Trophoblast cell (in vitro differentiated cells and primary cell): ENCODE results near the gene SMOC1.

Source experiments
- DNase-seq, 2 donors: peaks; one replicate each; pipeline ENCODE4 v3.0.0-alpha.2; 2016
- H2AFZ ChIP-seq: 2 replicates; pipeline ENCODE4 v1.6.1; 2013; ENCODE audit warnings: low read length, moderate library complexity, mild to moderate bottlenecking; ENCODE audit not compliant: insufficient read depth, poor library complexity
- H2AK5ac ChIP-seq: 2 replicates; pipeline ENCODE4 v1.6.1; 2013; ENCODE audit warnings: mild to moderate bottlenecking, low read length
- H2BK120ac ChIP-seq: 2 replicates; pipeline ENCODE4 v1.6.1; 2013; ENCODE audit warnings: low read length, mild to moderate bottlenecking, moderate library complexity; ENCODE audit not compliant: insufficient read depth, poor library complexity
- H2BK12ac ChIP-seq: 2 replicates; pipeline ENCODE4 v1.6.1; 2013; ENCODE audit warnings: mild to moderate bottlenecking, low read length, moderate library complexity
- H2BK5ac ChIP-seq: 2 replicates; pipeline ENCODE4 v1.6.1; 2013; ENCODE audit warnings: low read length, low read depth, moderate library complexity, mild to moderate bottlenecking; ENCODE audit not compliant: poor library complexity
- H3K14ac ChIP-seq: 2 replicates; pipeline ENCODE4 v1.6.1; 2013; ENCODE audit warnings: mild to moderate bottlenecking, low read length
- H3K18ac ChIP-seq: 2 replicates; pipeline ENCODE4 v1.6.1; 2013; ENCODE audit warnings: mild to moderate bottlenecking, low read length
- H3K23ac ChIP-seq: 2 replicates; pipeline ENCODE4 v1.6.1; 2013; ENCODE audit warnings: low read length
- H3K27ac ChIP-seq: 2 replicates; pipeline ENCODE4 v1.5.1; 2013; ENCODE audit warnings: low read depth, mild to moderate bottlenecking, inconsistent platforms, low read length, moderate library complexity
- H3K27me3 ChIP-seq: 2 replicates; pipeline ENCODE4 v1.6.1; 2013; ENCODE audit warnings: inconsistent platforms, mild to moderate bottlenecking, low read length, moderate library complexity; ENCODE audit not compliant: insufficient read depth
- H3K36me3 ChIP-seq, 2 experiments: 1 replicate in 1 of 2; 2 replicates in 1 of 2; pipeline ENCODE4 v1.6.1; 2013; ENCODE audit warnings: low read length in 2 of 2, mild to moderate bottlenecking in 2 of 2, moderate library complexity in 1 of 2; ENCODE audit not compliant: insufficient read depth in 2 of 2, control insufficient read depth in 1 of 2
- H3K4ac ChIP-seq: 2 replicates; pipeline ENCODE4 v1.6.1; 2013; ENCODE audit warnings: low read depth, mild to moderate bottlenecking, low read length, moderate library complexity
- H3K4me1 ChIP-seq, 2 experiments: 1 replicate in 1 of 2; 2 replicates in 1 of 2; pipeline ENCODE4 v1.6.1; 2013; ENCODE audit warnings: low read length in 2 of 2, mild to moderate bottlenecking in 2 of 2, moderate library complexity in 1 of 2; ENCODE audit not compliant: insufficient read depth in 2 of 2, control insufficient read depth in 1 of 2
- H3K4me2 ChIP-seq: 2 replicates; pipeline ENCODE4 v1.6.1; 2013; ENCODE audit warnings: inconsistent platforms, mild to moderate bottlenecking, low read length, moderate library complexity
- H3K4me3 ChIP-seq: 2 replicates; pipeline ENCODE4 v1.5.1; 2013; ENCODE audit warnings: mild to moderate bottlenecking, low read depth, low read length, inconsistent platforms
- H3K79me1 ChIP-seq: one replicate; pipeline ENCODE4 v1.6.1; 2013; ENCODE audit warnings: low read length
- H3K79me2 ChIP-seq: 2 replicates; pipeline ENCODE4 v1.6.1; 2013; ENCODE audit warnings: low read length, mild to moderate bottlenecking; ENCODE audit not compliant: control insufficient read depth, insufficient read depth, poor library complexity
- H3K9ac ChIP-seq: 2 replicates; pipeline ENCODE4 v1.6.1; 2013; ENCODE audit warnings: mild to moderate bottlenecking, low read length
- H3K9me3 ChIP-seq: 2 replicates; pipeline ENCODE4 v1.6.1; 2013; ENCODE audit warnings: low read depth, mild to moderate bottlenecking, control low read depth, inconsistent platforms, low read length; ENCODE audit not compliant: insufficient read depth
- H4K12ac ChIP-seq: 2 replicates; pipeline ENCODE4 v1.6.1; 2013; ENCODE audit warnings: low read depth, mild to moderate bottlenecking, low read length, moderate library complexity
- H4K8ac ChIP-seq: 2 replicates; pipeline ENCODE4 v1.6.1; 2013; ENCODE audit warnings: low read depth, mild to moderate bottlenecking, low read length, moderate library complexity
- H4K91ac ChIP-seq: one replicate; pipeline ENCODE4 v1.6.1; 2013; ENCODE audit warnings: low read depth, mild to moderate bottlenecking, low read length, moderate library complexity
- WGBS: extraction: QIAGEN DNeasy Blood & Tissue Kit; methylation state at CpG from one replicate; pipeline ENCODE4 v1.1.7; 2013; ENCODE audit warnings: missing lambda C conversion rate; ENCODE audit not compliant: insufficient read length, insufficient coverage; ENCODE audit errors: extremely low coverage; 5-methylcytosine and 5-hydroxymethylcytosine counted together

The SMOC1 gene

DNA sequence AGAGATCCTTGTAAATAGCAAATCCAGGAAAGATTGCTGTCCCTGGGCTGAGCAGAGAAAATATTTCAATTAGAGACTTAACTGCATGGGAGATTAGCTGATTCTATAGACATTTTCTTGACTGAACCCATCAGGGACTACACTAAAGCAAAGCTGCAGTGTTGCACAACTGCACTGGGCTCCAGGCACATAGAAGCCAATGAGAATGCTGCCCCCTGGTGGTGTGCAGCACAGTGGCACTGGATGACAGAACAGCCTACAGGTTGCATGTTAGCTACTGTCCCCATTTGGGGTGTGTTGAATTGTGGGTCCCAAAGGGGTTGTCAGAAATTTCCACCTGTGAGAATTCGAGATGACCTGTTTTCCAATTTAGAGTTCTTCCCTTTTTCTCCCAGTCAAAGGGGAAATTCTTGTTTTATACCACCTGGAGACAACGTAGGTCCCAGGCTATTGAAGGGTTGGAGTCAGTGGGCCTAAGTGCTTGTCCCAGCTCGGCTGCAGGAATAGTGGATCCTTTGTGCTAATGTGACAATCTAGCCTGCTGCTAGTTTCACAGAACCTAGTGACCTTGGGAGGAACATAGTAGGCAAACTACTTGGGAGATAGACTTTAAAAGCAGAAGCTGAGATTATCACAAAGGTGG, 194.8 kb downstream of the SMOC1 start:
- no peaks in the 10 kb centered on the region for H3K36me3 ChIP-seq
- H3K4ac ChIP-seq, result no peak overlapping the region
- H2AFZ ChIP-seq, result no peak overlapping the region
- H3K4me2 ChIP-seq, result no peak overlapping the region
- no peaks in the 10 kb centered on the region for H3K27me3 ChIP-seq
- H2BK12ac ChIP-seq, result no peak overlapping the region
- no peak overlapping the region for H4K8ac ChIP-seq
- H2BK120ac ChIP-seq, result no peak overlapping the region
- no peak overlapping the region for H3K9ac ChIP-seq
- H2AK5ac ChIP-seq, result no peak overlapping the region
- no peak overlapping the region for H3K23ac ChIP-seq
- H4K91ac ChIP-seq, result no peak overlapping the region
- no CpG with 5 or more reads among the region's 3 CpGs for WGBS
- H3K14ac ChIP-seq, result no peak overlapping the region
- no peak overlapping the region for H2BK5ac ChIP-seq
- H3K4me3 ChIP-seq, result no peak overlapping the region
- H3K79me2 ChIP-seq, result no peaks in the 10 kb centered on the region
- no peaks in the 10 kb centered on the region for H3K9me3 ChIP-seq
- H3K79me1 ChIP-seq, result no peaks in the 10 kb centered on the region
- no peak overlapping the region for H4K12ac ChIP-seq
- no peak overlapping the region for H3K18ac ChIP-seq
- H3K27ac ChIP-seq, result no peak overlapping the region
- peak; percentile 66 to 90 for DNase-seq
- no peaks in the 10 kb centered on the region for H3K4me1 ChIP-seq

DNA sequence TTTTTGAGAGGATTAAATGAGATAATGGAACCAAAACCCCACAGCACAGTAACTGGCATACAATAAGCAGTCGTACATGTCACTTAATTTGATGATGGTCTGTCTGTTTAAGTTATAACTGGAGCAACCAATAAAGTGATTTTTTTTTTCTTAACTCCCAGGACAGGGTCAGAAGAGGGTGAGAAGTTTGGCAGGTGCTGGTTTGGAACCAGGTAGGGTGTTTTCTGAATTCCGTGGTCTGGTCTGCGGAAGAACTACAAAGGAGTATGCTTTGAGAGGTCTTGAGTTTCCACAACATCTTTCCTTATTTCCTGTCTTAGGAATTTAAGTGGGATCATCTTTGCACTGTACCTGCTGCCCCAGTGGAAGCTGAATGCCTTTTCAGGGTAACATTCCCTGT, 197.8 kb downstream of the SMOC1 start:
- H2AK5ac ChIP-seq, result no peak overlapping the region
- H3K27ac ChIP-seq, result no peak overlapping the region
- H3K23ac ChIP-seq, result no peak overlapping the region
- no peak overlapping the region for H2AFZ ChIP-seq
- H3K18ac ChIP-seq, result no peak overlapping the region
- no peak overlapping the region for H3K4me3 ChIP-seq
- H4K91ac ChIP-seq, result no peak overlapping the region
- H3K79me1 ChIP-seq, result no peaks in the 10 kb centered on the region
- WGBS, result no CpG with 5 or more reads among the region's 3 CpGs
- no peaks in the 10 kb centered on the region for H3K9me3 ChIP-seq
- no peak overlapping the region for H4K8ac ChIP-seq
- no peak overlapping the region for H3K4ac ChIP-seq
- no peaks in the 10 kb centered on the region for H3K36me3 ChIP-seq
- no peaks in the 10 kb centered on the region for H3K27me3 ChIP-seq
- H3K4me2 ChIP-seq, result no peak overlapping the region
- H3K79me2 ChIP-seq, result no peaks in the 10 kb centered on the region
- H4K12ac ChIP-seq, result no peak overlapping the region
- H3K14ac ChIP-seq, result no peak overlapping the region
- no peak for DNase-seq
- H3K9ac ChIP-seq, result no peak overlapping the region
- H2BK12ac ChIP-seq, result no peak overlapping the region
- H3K4me1 ChIP-seq, result no peaks in the 10 kb centered on the region
- no peak overlapping the region for H2BK120ac ChIP-seq
- no peak overlapping the region for H2BK5ac ChIP-seq

DNA sequence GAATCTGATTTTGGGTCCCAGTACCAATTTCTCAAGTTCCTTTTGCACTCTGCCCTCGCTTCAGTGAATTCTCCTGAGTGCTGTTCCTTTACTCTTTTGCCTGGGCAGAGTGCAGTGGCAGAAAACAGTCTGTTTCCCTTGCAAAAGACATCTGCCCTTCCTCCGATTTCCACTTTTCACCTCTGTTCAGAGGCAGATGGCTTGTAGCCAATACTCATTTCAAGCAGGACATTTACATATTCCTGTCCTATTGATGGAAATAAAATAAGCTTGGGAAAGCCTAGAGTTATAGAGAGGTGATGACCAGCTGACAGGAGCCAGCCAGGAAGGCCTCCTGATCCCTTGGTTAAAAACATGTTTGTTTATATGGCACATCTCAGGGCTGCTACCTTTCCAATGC, 198.5 kb downstream of the SMOC1 start:
- H2BK12ac ChIP-seq, result no peak overlapping the region
- H3K27ac ChIP-seq, result no peak overlapping the region
- no peaks in the 10 kb centered on the region for H3K79me1 ChIP-seq
- H4K8ac ChIP-seq, result no peak overlapping the region
- H3K36me3 ChIP-seq, result no peaks in the 10 kb centered on the region
- no peak for DNase-seq
- no peak overlapping the region for H4K91ac ChIP-seq
- no peaks in the 10 kb centered on the region for H3K4me1 ChIP-seq
- no peak overlapping the region for H3K9ac ChIP-seq
- no peak overlapping the region for H2BK120ac ChIP-seq
- H3K27me3 ChIP-seq, result no peaks in the 10 kb centered on the region
- no peaks in the 10 kb centered on the region for H3K79me2 ChIP-seq
- no peak overlapping the region for H2AK5ac ChIP-seq
- no peak overlapping the region for H3K14ac ChIP-seq
- no peak overlapping the region for H3K4me2 ChIP-seq
- no peak overlapping the region for H2BK5ac ChIP-seq
- H3K4ac ChIP-seq, result no peak overlapping the region
- no peak overlapping the region for H3K4me3 ChIP-seq
- H4K12ac ChIP-seq, result no peak overlapping the region
- no CpG with 5 or more reads among the region's 2 CpGs for WGBS
- no peak overlapping the region for H3K23ac ChIP-seq
- no peaks in the 10 kb centered on the region for H3K9me3 ChIP-seq
- H3K18ac ChIP-seq, result no peak overlapping the region
- H2AFZ ChIP-seq, result no peak overlapping the region

DNA sequence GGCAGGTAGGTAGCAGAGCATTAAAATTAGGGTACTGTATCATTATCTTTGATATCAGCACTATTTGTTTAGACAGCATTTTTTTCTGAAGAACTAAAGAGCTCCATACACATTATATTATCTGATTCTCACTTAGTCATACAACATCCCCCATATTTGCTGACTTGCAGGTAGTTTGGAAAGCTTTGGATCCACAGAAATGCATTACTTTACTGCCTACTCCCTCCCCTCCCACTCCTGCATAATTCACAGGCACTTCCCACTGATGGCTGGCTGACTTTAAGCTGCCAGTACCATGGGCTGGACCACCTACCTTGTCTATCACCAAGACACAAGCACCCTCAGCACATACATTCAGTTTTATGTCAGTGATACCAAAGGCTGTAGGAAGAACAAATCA, 199.1 kb downstream of the SMOC1 start:
- no peak for DNase-seq
- Histone ChIP-seq H3K27ac (no peak overlapping the region), H4K91ac (no peak overlapping the region), H2BK5ac (no peak overlapping the region), H4K8ac (no peak overlapping the region), H3K4ac (no peak overlapping the region), H3K36me3 (no peaks in the 10 kb centered on the region), H3K14ac (no peak overlapping the region), H3K27me3 (no peaks in the 10 kb centered on the region), H2AK5ac (no peak overlapping the region), H3K4me1 (no peaks in the 10 kb centered on the region), H2BK120ac (no peak overlapping the region), H3K4me2 (no peak overlapping the region), H3K9ac (no peak overlapping the region), H3K18ac (no peak overlapping the region), H3K4me3 (no peak overlapping the region), H2BK12ac (no peak overlapping the region), H3K79me1 (no peaks in the 10 kb centered on the region), H4K12ac (no peak overlapping the region), H3K23ac (no peak overlapping the region), H2AFZ (no peak overlapping the region), H3K9me3 (no peaks in the 10 kb centered on the region), H3K79me2 (no peaks in the 10 kb centered on the region)
